H1 (cell line): ENCODE results near the gene PRR7. TPM values are rescaled to one million over a fixed set of nuclear protein-coding genes. Genes with fewer than 3 reads are reported as not detected.

ENCODE experiments used
- CTCF ChIA-PET: fragments of 300-600 bp; sonication (Branson Sonifier 250); formaldehyde crosslinking; loops from one replicate; lab custom pipeline; 2021; ENCODE audit not compliant: partially characterized antibody; lab: Charles Lee
- POLR2A ChIA-PET: fragments of 300-600 bp; sonication (Branson Sonifier 250); formaldehyde crosslinking; loops from one replicate; lab custom pipeline; 2021; ENCODE audit warnings: inconsistent platforms; ENCODE audit not compliant: partially characterized antibody; lab: Charles Lee
- DNase-seq, 2 experiments: peaks; one replicate each; pipeline versions ENCODE4 v3.0.0 to v3.0.0-alpha.2; 2010 to 2022; ENCODE audit warnings: low spot score in 2 of 2, low read depth in 1 of 2, mixed read lengths in 1 of 2
- FAIRE-seq: peaks from 2 replicates; lab custom pipeline; 2011; peaks lifted over from hg19 to GRCh38; lab: Jason Lieb, UNC
- H2AFZ ChIP-seq: 2 replicates; pipeline ENCODE4 v1.8.1; 2012; ENCODE audit warnings: low read length, inconsistent platforms
- H2AK5ac ChIP-seq: 2 replicates; pipeline ENCODE4 v1.6.1; 2013; ENCODE audit warnings: low read depth, low read length
- H2BK120ac ChIP-seq: replicated peaks from 2 replicates; pipeline ENCODE3; 2013; ENCODE audit warnings: low read depth, low read length, inconsistent platforms
- H2BK12ac ChIP-seq: 2 replicates; pipeline ENCODE4 v1.6.1; 2013; ENCODE audit warnings: low read depth, low read length
- H2BK15ac ChIP-seq: 2 replicates; pipeline ENCODE4 v1.6.1; 2013; ENCODE audit warnings: low read length
- H2BK20ac ChIP-seq: 2 replicates; pipeline ENCODE4 v1.6.1; 2013; ENCODE audit warnings: low read length
- H2BK5ac ChIP-seq: 2 replicates; pipeline ENCODE4 v1.6.1; 2013; ENCODE audit warnings: low read depth, low read length
- H3K14ac ChIP-seq: 2 replicates; pipeline ENCODE4 v1.6.1; 2013; ENCODE audit warnings: inconsistent platforms; ENCODE audit not compliant: insufficient read length
- H3K18ac ChIP-seq: 2 replicates; pipeline ENCODE4 v1.6.1; 2013; ENCODE audit warnings: low read length; ENCODE audit errors: extremely low read depth
- H3K23ac ChIP-seq: 2 replicates; pipeline ENCODE4 v1.6.1; 2013; ENCODE audit warnings: inconsistent platforms; ENCODE audit not compliant: insufficient read length
- H3K23me2 ChIP-seq: 2 replicates; pipeline ENCODE4 v1.6.1; 2013; ENCODE audit warnings: low read depth, low read length
- H3K27ac ChIP-seq: 2 replicates; pipeline ENCODE4 v1.6.1; 2011; ENCODE audit warnings: low read depth, low read length, inconsistent platforms
- H3K27me3 ChIP-seq, 4 experiments: replicated peaks in 1 of 4; 1 replicate in 1 of 4; 2 replicates in 3 of 4; pipeline versions ENCODE4 v1.6.1 to v1.8.1; 2011 to 2013; ENCODE audit warnings: low read length in 3 of 4, mild to moderate bottlenecking in 3 of 4, inconsistent platforms in 2 of 4, mixed read lengths in 2 of 4, moderate library complexity in 1 of 4; ENCODE audit not compliant: control insufficient read depth in 3 of 4, insufficient read depth in 3 of 4; ENCODE audit errors: extremely low read depth in 1 of 4
- H3K36me3 ChIP-seq, 4 experiments: 2 replicates each; pipeline versions ENCODE4 v1.6.1 to v1.8.1; 2011 to 2013; ENCODE audit warnings: mild to moderate bottlenecking in 4 of 4, low read length in 3 of 4, moderate library complexity in 2 of 4, control low read depth in 1 of 4, inconsistent platforms in 1 of 4; ENCODE audit not compliant: insufficient read depth in 4 of 4, control insufficient read depth in 2 of 4
- H3K4ac ChIP-seq: replicated peaks from 2 replicates; pipeline ENCODE3; 2013; ENCODE audit warnings: low read length, low read depth, mixed read lengths, inconsistent platforms; ENCODE audit not compliant: insufficient read length
- H3K4me1 ChIP-seq, 4 experiments: replicated peaks in 1 of 4; 1 replicate in 1 of 4; 2 replicates in 3 of 4; pipeline versions ENCODE4 v1.6.1 to v1.8.1; 2011 to 2013; ENCODE audit warnings: low read length in 3 of 4, inconsistent platforms in 2 of 4, mixed read lengths in 1 of 4; ENCODE audit not compliant: insufficient read depth in 4 of 4, control insufficient read depth in 3 of 4
- H3K4me2 ChIP-seq, 2 experiments: 2 replicates each; pipeline versions ENCODE4 v1.6.1 to v1.8.1; 2011 to 2013; ENCODE audit warnings: low read depth in 2 of 2, low read length in 2 of 2, control low read depth in 1 of 2, inconsistent platforms in 1 of 2, mild to moderate bottlenecking in 1 of 2; ENCODE audit not compliant: insufficient read depth in 1 of 2
- H3K4me3 ChIP-seq, 4 experiments: fragments of 200-600, 300-600 bp in 1 of 4; sonication (generic), shearing (Covaris generic), sonication (Bioruptor Twin) in 1 of 4; 2 replicates each; pipeline versions ENCODE4 v1.5.1 to v1.8.1; 2011 to 2016; ENCODE audit warnings: low read length in 4 of 4, low read depth in 3 of 4, control low read depth in 2 of 4, inconsistent platforms in 2 of 4, mild to moderate bottlenecking in 2 of 4, mixed read lengths in 1 of 4, moderate library complexity in 1 of 4; ENCODE audit not compliant: insufficient read depth in 2 of 4; ENCODE audit errors: extremely low read depth in 1 of 4
- H3K56ac ChIP-seq: replicated peaks from 2 replicates; pipeline ENCODE3; 2013; ENCODE audit warnings: low read depth, mild to moderate bottlenecking, mixed read lengths, low read length, inconsistent platforms; ENCODE audit not compliant: insufficient read length
- H3K79me1 ChIP-seq: 2 replicates; pipeline ENCODE4 v1.6.1; 2013; ENCODE audit warnings: low read depth, low read length, control low read depth
- H3K79me2 ChIP-seq, 2 experiments: 2 replicates each; pipeline versions ENCODE4 v1.6.1 to v1.8.1; 2012 to 2013; ENCODE audit warnings: low read length in 2 of 2, mild to moderate bottlenecking in 2 of 2, inconsistent platforms in 1 of 2; ENCODE audit not compliant: insufficient read depth in 2 of 2, control insufficient read depth in 1 of 2
- H3K9ac ChIP-seq, 4 experiments: replicated peaks in 1 of 4; 1 replicate in 1 of 4; 2 replicates in 3 of 4; pipeline versions ENCODE4 v1.6.1 to v1.8.1; 2011 to 2013; ENCODE audit warnings: low read depth in 3 of 4, low read length in 3 of 4, control low read depth in 2 of 4, mild to moderate bottlenecking in 2 of 4, moderate library complexity in 2 of 4, inconsistent platforms in 1 of 4; ENCODE audit errors: extremely low read depth in 1 of 4
- H3K9me3 ChIP-seq, 2 experiments: 2 replicates each; pipeline versions ENCODE4 v1.6.1 to v1.8.1; 2012 to 2013; ENCODE audit warnings: mild to moderate bottlenecking in 2 of 2, moderate library complexity in 2 of 2, control low read depth in 1 of 2, inconsistent platforms in 1 of 2, low read depth in 1 of 2, low read length in 1 of 2, mixed read lengths in 1 of 2; ENCODE audit not compliant: insufficient read depth in 2 of 2
- H4K20me1 ChIP-seq, 2 experiments: replicated peaks in 1 of 2; 2 replicates each; pipeline versions ENCODE3 to v1.8.1; 2011 to 2013; ENCODE audit warnings: inconsistent platforms in 2 of 2, low read length in 2 of 2, mild to moderate bottlenecking in 1 of 2; ENCODE audit not compliant: insufficient read depth in 2 of 2, control insufficient read depth in 1 of 2
- H4K5ac ChIP-seq: 2 replicates; pipeline ENCODE4 v1.6.1; 2013; ENCODE audit warnings: low read length, low read depth, mixed read lengths, inconsistent platforms; ENCODE audit not compliant: insufficient read length
- H4K8ac ChIP-seq: 2 replicates; pipeline ENCODE4 v1.8.0; 2013; ENCODE audit warnings: mild to moderate bottlenecking, moderate library complexity, low read length, inconsistent platforms; ENCODE audit not compliant: insufficient read depth; ENCODE audit errors: extremely low read depth
- H4K91ac ChIP-seq: replicated peaks from 2 replicates; pipeline ENCODE3; 2013; ENCODE audit warnings: low read length, mixed read lengths, inconsistent platforms; ENCODE audit not compliant: insufficient read length
- CTCF ChIP-seq, 3 experiments: IDR thresholded peaks; 1 replicate in 2 of 3; 2 replicates in 1 of 3; pipeline versions ENCODE4 v1.5.1 to v1.6.1; 2011; ENCODE audit warnings: low read length in 3 of 3, mild to moderate bottlenecking in 3 of 3, inconsistent platforms in 2 of 3, low read depth in 1 of 3, moderate library complexity in 1 of 3; ENCODE audit not compliant: insufficient read depth in 1 of 3; ENCODE audit errors: control extremely low read depth in 1 of 3
- KDM1A ChIP-seq: fragments of 200-600, 300-600 bp; sonication (generic); IDR thresholded peaks from 2 replicates; pipeline ENCODE4 v1.7.1; 2016; ENCODE audit warnings: mild to moderate bottlenecking, low read length, borderline replicate concordance
- WGBS, 2 experiments: shearing (Covaris generic) in 1 of 2; methylation state at CpG; one replicate each; pipeline versions ENCODE4 v1.1.6 to v1.1.7; 2013 to 2015; ENCODE audit warnings: low lambda C conversion rate in 2 of 2, mixed read lengths in 2 of 2, inconsistent platforms in 1 of 2, low coverage in 1 of 2, missing lambda C conversion rate in 1 of 2; ENCODE audit not compliant: insufficient replicate concordance in 2 of 2, insufficient coverage in 1 of 2, insufficient read length in 1 of 2; ENCODE audit errors: extremely low coverage in 1 of 2, missing lambda C conversion rate in 1 of 2; 5-methylcytosine and 5-hydroxymethylcytosine counted together
- polyA plus RNA-seq, 7 experiments: library from polyadenylated mRNA; depleted of rRNA in 3 of 7; stranded (reverse) in 5 of 7; unstranded in 2 of 7; fragments of >200 nt in 5 of 7; fragments of 200-250 nt in 2 of 7; gene quantifications; 1 replicate in 5 of 7; 2 replicates in 1 of 7; 4 replicates in 1 of 7; pipeline versions ENCODE4 v1.2.1 to v1.2.3, GENCODE V29; 2011 to 2013; ENCODE audit warnings: missing spikeins in 2 of 7, mixed read lengths in 2 of 7
- total RNA-seq: library from RNA; stranded (reverse); fragmentation: NEBNext Ultra II Directional; extraction: Animal tissue kit (Norgen Biotek cat#: 25700); gene quantifications from 2 replicates; pipeline ENCODE4 v1.2.1, GENCODE V29; 2021

Gene PRR7
- total and polyA plus RNA-seq, 2 of the 8 experiments (the other 6 are each of a cell fraction or from before 2014, with no cell fraction given) = 8.0 to 11.8 TPM

- Histone ChIP-seq H4K20me1 (peaks cover 0 to 9% of the 10 kb centered on the region in 2 experiments), H3K56ac (no peak overlapping the region), H3K9me3 (no peaks in the 10 kb centered on the region), H3K79me2 (no peaks in the 10 kb centered on the region), H3K23ac (no peak overlapping the region), H3K4ac (no peak overlapping the region), H3K36me3 (peaks cover 2 to 7% (median 5%) of the 10 kb centered on the region in 4 experiments; a peak in 3 of 8 replicates), H3K14ac (no peak overlapping the region), H3K4me3 (no peak overlapping the region), H2AFZ (no peak overlapping the region), H3K27me3 (peaks cover 0 to 11% (median 3%) of the 10 kb centered on the region in 4 experiments; a peak in 5 of 7 replicates), H3K9ac (no peak overlapping the region), H4K91ac (no peak overlapping the region), H2BK15ac (no peak overlapping the region), H2BK5ac (no peak overlapping the region), H3K79me1 (no peaks in the 10 kb centered on the region; the same call in 1 of the 2 replicates), H3K23me2 (peaks cover 6% of the 10 kb centered on the region), H4K5ac (no peak overlapping the region), H2BK20ac (no peak overlapping the region), H3K4me1 (peaks cover 0 to 21% (median 11%) of the 10 kb centered on the region in 4 experiments; a peak in 6 of 7 replicates), H2AK5ac (no peak overlapping the region), H4K8ac (no peak overlapping the region; the same call in 1 of the 2 replicates), H2BK120ac (no peak overlapping the region), H3K4me2 (no peak overlapping the region), H2BK12ac (no peak overlapping the region), H3K27ac (no peak overlapping the region), H3K18ac (no peak overlapping the region)
- ChIA-PET POLR2A (interaction anchor here (0.7 to 67.5 kb wide), 8 partner anchors 19 to 117 kb away, joined by 3 to 3349 read pairs (median 35); partner anchors contain the start of genes DBN1, DOK3, GRK6 and PDLIM7), CTCF (interaction anchor here (0.9 to 23.6 kb wide), 10 partner anchors 10 to 134 kb away, joined by 3 to 430 read pairs (median 42); partner anchors contain the start of genes F12, GRK6, PFN3 and SLC34A1)
- FAIRE-seq (no peak), DNase-seq (no peak)
- WGBS, 2 experiments = 92% methylated on average over 20 of the region's 20 CpGs; no CpG with 5 or more reads in 1 of the 2 experiments
- TF ChIP-seq KDM1A (no peak), CTCF (IDR thresholded peaks at IDR 0.05; ENCODE audit: control extremely low read depth in 1 of 3, insufficient read depth in 1 of 3, low read depth in 1 of 3, low read length in 3 of 3) (0 out of 4 replicates have a peak, but pooled peaks of 1 of the 3 experiments have one; percentile 0)
Observed at GRCh38 chr5:177442066-177442826, 4.4 kb upstream of the PRR7 start.
